Activated effector memory CD4-positive, alpha-beta T cell treated with Interleukin-2 at 50 U/mL for 16 hours (primary cell): Measurements from ENCODE around the gene ZBTB5.
"Not testable (repeated sequence)": the region's sequence is repeated elsewhere in the genome, so short reads cannot be mapped to it uniquely, and the experiment has no call there.

Source experiments
- DNase-seq: peaks from one replicate; pipeline ENCODE4 v3.0.0-alpha.2; 2020

Gene ZBTB5

DNA sequence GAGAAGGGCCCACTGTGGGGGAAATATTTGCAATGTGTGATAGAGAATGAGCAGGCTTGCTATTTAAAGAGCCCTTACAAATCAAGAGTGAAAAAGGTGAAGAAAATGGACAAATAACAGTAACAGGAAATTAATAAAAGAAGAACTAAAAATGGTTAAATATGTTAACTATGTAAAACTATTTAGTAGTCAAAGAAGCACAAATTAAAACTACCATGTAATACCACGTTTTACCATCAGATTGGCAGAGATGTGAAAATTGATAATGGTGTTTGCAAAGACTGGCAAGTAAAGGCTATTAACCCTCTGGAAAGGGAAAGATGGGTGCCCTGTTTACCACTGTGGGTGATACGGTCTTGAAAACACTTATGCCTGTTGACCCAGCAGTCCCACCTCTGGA, 65.9 kb downstream of the ZBTB5 start:
- no peak for DNase-seq

- no peak for DNase-seq
Measured at GRCh38 chr9:37398464-37399025, 66.7 kb downstream of the ZBTB5 start.

- not testable (repeated sequence) for DNase-seq
Measured at GRCh38 chr9:37397948-37398347, 67.3 kb downstream of the ZBTB5 start.

DNA sequence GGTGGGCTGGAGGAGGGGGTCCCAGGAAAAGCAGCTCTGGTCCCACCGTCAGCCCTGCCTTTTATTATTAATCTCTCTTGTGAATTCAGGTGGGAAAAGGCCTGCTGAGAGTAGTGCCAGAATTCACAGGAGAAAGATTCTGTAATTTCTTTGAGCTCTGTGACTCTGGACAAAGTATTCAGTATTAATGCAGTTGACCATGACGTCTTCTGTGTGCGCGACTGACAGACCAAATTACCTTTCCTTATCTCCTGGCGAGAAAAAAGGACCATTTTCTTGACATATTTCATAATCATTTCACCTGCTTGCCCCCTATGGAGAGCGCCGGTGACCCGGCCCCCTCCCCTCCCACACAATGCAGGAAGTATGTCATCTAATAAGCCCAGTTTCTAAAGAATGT, 69.6 kb downstream of the ZBTB5 start:
- no peak for DNase-seq

GRCh38 chr9:37395229-37395628, 70.0 kb downstream of the ZBTB5 start:
- DNase-seq = no peak

DNA sequence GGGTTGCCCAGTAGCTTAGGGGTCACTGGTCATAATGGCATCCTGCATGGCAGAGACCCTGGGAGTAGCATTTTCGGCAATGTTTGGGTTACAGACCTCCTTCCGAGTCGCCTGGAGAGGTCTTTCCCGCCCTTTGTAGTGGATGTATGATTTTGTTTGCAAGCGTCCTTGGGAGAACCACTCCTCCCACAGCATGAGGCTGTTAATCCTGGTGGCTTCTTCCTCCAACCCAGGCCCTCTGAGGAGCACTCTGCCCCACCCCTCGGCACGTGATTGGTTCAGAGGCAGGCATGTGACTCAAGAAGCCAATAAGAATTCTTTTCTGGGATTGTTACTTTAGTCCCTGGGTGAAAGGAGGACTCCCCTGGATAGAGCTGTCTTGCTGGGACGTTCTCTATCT, 73.0 kb downstream of the ZBTB5 start:
- DNase-seq = no peak

GRCh38 chr9:37390759-37391158, 74.5 kb downstream of the ZBTB5 start:
- DNase-seq = no peak
